TTC549 (cell line): ENCODE data around the gene PABPN1L.

ENCODE experiments used
- FAIRE-seq: peaks from 2 replicates; lab custom pipeline; 2012; peaks lifted over from hg19 to GRCh38; lab: Jason Lieb, UNC

Gene PABPN1L

DNA sequence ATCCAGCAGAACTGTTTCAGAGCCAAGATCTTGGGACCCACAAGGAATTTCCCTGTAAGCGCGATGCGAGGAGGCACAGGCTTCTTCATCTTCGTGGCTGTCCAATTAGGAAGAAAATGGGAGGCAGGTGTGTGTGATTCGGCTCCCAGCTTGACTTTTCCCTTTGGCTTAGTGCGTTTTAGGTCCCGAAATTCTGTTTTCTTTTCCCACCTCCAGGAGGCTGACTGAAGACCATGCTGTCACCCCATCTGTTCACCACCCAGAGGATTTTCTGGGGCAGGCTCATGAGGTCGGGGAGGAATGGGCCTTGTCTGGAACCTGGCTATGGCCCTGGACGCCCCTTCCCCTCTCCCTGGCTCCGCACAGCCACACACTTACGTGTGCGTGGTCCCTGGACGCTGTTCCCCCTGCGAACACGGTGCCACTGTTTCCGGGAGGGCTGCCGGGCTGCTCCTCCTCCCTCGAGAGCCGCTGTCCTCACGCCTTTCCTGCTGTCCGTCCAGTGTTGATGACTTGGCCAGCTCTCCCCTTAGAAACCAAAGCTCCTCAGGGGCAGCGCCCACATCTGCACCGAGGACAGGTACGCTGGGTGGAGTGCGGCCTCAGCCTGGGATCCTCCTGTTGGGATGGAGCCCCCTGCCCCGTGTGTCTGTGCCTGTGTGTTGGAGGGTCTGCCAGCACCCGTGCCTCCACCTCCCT is 2.7 kb upstream of the PABPN1L start:
- FAIRE-seq, result no peak

DNA sequence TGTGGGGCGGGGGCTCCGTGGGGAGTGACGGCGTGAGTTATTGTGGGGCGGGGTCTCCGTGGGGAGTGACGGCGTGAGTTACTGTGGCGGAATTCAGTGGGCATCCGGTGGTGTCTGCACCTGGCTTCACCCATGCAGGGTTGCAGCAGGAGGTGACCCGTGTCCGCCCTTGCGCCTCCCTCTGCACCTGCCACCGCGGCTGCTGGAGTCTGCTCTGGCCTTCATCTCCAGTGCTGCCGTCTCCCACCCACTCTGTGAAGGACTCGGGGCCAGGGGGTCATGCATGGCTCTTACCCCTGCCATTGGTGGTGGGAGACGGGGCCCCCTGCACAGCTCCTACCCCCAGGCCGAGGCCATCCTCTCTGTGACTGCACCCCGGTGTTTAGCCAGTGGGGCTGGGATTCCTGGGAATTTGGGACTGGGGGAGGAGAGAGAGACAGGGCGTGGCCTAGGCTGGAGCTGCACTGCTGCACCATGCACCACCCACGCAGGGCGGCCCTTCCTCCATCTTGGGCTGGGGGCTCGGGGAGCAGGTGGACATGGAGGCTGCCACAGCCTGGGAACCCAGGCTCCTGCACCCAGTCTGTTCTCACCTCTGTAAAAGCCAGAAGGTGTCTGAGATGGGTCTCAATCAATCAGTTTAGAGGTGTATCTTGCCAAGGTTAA is 1.3 kb upstream of the PABPN1L start:
- FAIRE-seq, result no peak

DNA sequence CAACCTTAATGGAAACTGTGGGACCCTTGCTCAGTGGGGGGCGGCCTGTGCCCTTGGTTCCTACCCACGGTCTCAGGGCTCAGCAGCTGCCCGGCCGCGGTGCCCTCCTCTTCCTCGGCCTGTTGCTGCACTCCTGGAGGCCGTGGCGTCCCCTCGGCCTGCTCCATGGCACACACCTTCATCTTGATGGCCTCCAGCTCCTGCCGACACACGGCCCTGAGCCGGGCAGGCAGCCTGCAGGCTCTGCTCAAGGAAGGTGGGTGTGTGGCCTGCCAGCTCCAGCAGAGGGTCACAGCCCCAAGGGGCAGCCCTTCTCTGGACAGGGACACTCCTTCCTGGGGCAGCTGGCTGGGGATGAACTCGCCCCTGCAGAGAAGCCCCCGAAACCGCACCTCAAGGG is 718 bp downstream of the PABPN1L start:
- no peak for FAIRE-seq

DNA sequence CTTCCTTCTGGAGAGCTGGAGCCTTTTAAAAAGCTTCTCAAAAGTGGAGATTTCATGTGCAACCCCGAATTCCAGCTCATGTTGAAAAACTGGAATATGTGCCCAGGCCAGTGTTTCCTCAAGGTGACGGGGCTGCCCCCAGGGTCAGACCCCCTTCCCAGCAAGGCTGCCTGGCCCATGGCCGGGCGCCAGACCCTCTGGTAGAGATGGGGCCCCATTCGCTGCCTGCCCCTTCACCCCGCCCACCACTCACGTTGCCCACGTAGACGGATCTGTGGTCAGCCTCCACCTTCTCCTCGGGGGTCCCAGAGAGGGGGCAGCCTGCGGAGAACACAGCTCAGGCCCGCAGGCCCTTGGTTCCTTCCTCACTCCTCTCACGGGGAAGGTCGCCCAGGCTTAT is 1.1 kb downstream of the PABPN1L start:
- FAIRE-seq, result no peak

DNA sequence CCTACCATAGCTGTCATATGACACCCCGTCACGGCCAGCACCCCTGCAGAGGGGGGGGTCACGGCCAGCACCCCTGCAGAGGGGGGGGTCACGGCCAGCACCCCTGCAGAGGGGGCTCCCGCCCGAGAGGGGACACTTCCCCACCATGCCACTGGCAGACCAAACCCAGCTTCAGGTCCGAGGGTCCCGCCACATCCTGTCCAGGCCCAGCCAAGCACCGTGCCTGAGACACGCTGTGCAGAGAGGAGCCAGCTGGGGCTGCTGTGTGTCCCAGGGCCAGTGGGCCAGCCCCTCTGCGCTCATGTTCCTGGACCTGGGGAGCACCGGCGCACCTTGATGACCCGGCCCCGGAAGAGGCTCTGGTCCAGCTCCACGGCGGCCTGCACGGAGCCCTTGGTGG is 1.9 kb downstream of the PABPN1L start:
- no peak for FAIRE-seq

DNA sequence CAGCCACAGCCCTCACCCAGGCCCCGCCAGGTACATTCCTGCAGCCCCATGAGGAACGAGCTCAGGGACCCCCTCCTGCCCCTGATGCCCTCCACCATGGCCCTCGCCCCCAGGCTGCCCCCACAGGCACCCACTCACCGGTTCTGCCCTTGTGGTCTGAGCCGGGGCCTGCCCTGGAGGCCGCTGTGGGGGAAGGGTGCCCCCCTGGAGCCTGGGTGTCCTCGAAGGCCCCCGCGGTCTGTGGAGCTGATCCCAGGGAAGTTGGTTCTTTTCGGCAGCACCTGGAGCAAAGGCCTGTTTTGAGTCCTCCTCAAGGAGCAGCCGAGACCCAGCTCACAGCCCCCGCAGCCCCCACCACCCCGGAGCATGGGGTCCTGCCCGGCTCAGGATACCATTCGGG is 2.4 kb downstream of the PABPN1L start:
- FAIRE-seq, result no peak

DNA sequence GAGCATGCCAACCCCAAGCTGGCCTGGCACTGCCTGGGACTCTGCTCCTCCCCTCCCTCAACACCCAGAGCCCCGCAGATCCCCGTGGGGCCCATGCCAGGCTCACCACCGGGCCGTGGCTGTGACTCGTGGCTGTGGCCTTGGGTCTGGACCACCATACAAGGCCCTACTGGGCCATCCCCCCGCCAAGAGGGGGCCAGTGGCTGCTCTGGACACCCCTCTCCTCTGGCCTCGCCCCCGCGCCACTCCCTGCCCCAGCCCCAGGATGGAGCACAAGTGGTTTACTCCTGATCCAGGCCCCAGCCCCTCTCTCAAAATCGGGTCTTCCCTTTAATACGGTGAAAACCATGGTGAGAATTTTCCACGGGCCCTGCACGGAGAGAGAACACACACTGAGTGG is 3.0 kb downstream of the PABPN1L start:
- no peak for FAIRE-seq

DNA sequence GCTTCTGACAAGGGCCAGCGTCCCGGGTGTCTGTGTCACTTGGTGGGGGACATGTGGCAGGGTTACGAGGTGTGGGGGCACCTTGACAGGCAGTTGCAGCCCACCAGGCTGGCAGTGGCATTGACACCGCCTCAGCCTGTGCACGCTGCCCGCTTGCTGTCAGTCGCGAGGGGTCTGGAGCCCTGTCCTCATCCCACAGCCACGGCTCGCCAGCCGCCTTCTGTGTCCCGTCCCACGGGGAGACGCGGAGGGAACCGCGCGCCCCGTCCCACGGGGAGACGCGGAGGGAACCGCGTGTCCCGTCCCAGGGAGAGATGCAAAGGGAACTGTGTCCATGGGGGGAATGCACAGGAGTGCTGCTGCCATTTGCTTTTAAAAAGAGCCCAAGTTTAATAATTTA is 3.5 kb downstream of the PABPN1L start:
- FAIRE-seq, result no peak

DNA sequence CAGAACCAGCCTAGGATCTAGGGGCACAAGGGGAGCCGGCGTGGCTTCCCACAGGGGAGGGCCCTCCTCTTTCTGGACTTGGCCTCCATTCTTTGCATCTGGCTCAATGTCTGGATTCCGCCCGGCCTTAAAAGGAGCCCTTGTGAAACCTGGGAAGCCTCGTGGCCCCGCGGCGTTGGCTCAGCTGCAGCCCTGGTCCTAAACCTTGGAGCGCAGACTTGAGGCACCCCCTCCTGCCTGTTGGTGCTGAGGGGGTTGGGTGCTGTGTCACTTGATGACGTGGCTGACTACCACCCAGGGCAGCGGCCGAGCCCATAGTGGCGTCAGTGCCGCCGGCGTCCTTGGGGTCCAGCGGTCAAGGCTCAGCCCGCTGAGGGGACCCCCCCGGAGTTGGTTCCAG is 5.1 kb downstream of the PABPN1L start:
- no peak for FAIRE-seq

DNA sequence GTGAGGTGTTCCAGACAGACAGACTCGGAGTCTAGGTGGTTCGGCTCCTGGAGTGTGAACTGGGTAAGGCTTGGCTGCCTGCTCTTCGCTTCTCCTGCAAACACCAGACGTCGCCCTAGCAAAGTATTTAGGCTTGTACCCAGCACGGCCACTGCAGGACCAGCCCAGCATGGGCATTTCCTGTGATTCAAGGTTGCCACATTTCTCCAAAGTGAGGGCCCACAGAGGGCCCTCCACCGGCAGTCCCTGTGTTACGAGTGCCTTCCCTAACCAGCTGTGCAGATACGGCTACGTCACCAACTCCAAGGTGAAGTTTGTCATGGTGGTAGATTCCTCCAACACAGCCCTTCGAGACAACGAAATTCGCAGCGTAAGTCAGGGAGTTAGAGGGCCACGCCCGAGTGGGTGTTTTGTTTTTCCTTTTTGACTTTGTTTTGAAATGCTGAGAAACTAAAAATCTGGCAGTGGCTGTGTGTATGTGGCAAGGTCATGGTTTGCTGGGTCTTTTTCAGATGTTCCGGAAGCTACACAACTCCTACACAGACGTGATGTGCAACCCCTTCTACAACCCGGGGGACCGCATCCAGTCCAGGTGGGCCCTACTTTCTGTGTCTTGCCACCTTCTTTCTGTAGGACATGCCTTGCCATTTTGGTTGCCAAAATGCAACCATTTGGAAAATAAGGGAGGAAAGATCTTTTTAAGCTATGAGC is 6.9 kb downstream of the PABPN1L start:
- no peak for FAIRE-seq

DNA sequence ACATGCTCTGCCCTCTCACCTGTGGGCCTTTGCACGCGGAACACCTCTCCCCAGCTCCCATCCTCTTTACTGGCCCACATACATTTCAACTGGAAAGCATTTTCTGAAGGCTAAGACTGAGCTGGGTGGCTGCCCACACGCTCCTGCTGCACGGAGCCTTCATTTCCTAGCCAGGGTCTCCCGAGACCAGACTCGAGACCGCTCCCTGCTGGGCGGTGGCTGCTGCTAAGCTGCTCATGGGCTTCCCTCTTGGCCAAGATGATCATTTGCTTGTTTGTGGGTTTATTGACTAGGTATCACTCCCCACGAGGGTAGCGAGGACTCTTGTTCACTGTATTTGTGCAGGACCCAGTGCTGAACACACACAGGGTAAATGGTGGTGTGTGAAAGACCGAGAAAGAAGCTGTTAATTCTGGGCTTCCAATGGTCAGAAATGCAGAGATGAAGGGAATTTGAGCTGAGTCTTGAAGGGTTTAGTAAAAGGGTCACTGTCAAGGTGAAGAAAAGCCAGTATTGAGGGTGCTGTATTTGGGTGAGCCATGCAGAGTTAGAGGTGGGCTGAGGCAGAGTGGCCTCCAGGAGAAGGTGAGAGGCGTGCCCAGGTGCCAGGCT is 8.6 kb downstream of the PABPN1L start:
- no peak for FAIRE-seq

DNA sequence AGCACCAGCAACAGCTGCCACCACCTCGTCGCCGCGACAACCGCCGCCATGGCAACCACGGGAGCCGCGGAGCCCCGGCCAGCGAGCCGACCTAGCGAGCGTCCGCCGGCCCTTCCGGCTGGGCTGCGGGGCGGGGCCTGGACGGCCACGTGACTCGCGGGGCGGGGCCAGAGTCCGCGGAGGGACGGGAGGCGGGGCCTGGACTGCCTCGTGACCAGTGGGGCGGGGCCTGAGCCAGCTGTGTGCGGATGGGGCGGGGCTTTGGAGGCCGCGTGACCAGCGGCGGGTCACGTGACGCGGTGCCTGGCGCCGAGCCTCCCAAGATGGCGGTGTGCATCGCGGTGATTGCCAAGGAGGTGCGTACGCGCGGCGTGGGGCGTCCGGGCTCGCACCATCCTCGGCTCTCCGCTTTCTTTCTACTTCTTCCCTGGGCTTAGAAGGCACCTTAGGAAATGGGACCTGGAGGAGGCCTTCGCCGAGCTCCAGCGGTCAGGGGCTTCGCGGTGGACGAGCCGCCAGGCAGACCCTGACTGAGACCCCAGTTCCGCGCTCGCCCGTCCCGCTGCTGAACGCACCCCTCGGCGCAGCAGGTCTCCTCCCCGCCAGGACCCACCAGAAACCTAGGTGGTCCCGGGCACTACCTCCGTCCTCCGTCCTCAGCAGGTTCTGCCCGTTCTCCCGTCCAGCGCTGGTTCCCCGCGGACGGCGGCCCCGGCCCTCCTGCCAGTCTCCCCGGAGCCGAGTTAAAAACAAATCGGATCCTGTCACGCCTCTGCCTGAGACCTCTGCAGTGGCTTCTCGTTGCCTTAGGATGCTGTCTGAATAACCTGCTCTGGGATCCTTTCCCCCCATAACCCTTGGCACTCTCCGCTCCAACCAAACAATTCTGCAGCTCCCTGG is 9.4 kb downstream of the PABPN1L start, which contains the start of the genes GALNS and TRAPPC2L:
TSS of gene GALNS (minus strand) at position 120 of the 900 bp plus-strand sequence. CDS start at position 50, 70 bp downstream.
TSS of gene TRAPPC2L (plus strand) at position 300 of the 900 bp plus-strand sequence. CDS start at position 324, 24 bp downstream.
- FAIRE-seq, result no peak

DNA sequence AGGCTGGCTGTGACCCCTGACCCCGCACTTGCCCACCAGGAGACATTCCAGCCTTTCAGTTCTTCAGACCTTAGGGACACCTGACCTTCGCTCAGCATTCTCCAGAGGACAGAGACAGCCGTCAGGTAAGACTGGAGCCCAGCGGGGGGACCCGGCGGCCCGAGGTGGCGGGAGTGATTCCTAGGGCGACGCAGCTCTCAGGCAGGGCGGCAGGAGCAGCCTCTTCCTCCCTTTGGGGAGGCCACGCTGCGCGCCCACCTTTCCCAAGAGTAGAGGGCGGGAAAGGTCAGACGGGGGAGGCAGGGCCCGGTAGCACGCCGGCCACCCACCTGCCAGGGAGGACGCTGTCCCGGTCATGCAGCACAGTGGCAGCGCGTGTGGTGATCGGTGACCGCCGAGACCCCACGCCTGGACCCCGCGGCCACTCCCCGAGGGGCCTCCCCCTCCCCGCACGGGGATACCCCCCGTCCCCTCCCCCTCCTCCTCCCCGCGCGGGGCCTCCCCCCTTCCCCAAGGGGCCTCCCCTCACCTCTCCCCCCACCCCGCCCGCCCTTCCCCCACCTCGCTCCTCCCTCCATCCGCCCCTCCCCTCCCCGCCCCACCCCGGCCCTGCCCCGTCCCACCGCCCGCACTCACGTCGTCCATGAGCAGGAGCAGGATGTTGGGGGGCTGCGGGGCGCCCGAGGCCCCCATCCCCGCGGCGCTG is 10.2 kb downstream of the PABPN1L start:
- FAIRE-seq, result no peak

DNA sequence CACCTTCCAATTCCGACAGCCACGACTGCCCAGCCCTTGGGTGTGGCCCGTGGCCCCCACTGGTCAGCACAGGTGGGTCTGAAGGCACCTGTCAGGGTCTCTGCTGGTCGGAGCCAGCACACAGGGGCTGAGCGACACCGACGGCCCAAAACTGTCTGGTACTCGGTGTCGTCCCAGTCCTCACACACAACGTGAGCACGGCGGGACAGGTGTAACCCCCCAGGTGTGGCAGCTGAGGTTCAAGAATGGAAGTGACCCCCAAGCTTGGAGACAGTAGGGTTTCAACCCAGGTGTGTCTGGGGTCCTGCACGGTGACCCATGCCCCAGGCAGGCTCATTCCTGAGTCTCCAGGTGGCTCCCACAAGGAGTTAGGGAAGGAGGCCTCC is 10.7 kb downstream of the PABPN1L start:
- no peak for FAIRE-seq

DNA sequence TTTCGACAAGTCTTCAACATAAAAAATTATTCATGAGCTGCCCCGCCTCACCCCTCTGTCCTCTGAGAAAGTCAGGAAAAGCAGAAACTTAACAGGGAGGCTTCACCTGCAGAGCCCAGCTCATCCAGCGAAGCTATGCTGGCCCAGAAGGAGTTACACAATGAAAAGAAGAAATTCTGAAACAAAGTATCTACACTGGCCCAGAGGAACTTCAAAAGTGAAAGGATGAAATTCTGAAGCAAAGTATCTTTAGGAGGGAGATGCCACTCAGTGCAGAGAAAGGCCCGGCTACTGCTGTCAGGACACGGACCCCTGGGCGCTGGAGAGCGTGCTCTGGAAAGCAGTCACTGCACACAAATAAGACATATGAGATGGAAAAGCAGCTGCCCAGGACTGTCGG is 11.3 kb downstream of the PABPN1L start:
- no peak for FAIRE-seq

DNA sequence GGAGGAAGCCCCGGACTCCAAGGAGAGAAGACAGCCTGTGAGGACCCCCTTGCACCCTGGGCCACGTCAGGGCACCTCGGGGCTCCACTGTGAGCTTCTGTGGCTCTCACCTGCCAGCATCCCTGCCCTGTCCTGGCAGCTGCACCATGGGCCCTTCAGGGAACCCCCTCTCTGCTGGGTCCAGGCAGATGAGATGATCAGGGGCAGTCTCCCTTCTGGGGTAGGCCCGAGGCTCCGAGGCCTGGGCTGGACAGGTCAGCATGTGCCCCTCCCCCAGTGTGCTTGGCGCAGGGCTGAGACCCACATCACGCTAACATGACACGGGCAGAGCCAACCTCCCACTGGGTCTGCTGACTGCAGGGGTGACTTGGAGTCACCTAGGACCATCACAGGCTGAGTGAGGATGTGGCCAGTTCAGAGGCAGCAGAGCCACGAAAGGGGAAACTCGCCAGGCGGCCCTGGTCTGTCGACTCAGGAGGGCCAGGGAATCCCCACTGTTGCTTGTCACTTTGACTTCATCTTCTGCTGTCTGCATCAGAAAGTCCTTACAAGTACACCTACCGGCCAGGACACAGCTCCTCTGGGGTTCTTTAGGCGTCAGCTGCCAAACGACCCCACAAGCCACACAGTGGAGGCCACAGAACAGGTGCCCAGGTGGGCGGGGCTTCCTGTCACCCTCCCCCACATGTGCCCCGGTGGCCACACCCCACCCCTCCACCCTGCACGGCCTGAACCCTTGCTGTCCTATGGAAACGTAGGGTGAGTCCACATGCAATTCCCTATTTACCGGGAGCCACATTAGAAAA is 12.0 kb downstream of the PABPN1L start:
- no peak for FAIRE-seq

DNA sequence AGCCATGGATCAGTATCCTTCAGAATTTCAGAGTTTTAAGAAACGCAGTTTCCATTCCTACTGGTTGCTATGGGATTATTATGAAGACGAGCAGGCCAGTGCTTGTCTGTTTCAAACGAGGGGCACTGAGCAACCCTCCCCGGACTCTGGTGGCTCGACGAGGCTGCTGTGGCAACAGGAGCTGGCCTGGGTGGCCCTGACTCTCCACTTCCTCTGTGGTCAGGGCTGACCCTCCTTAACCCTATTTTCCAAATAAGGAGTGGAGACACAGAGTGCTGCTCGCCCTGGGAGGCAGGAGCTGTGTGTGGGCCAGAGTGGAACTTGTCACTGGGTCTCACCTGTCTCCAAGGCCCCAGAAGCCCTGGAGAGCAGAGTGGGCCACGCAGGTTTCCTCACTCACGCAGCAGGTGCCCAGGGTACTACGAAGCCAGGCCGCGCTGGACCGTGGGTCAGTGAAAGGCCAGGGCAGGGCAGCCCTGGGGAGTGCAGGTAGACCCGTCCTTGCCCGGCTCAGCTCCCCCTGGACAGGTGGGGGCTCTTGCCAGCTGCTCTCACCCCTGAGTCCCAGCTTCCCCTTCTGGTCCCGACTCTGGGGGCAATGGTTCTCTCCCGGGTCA is 13.0 kb downstream of the PABPN1L start:
- no peak for FAIRE-seq

DNA sequence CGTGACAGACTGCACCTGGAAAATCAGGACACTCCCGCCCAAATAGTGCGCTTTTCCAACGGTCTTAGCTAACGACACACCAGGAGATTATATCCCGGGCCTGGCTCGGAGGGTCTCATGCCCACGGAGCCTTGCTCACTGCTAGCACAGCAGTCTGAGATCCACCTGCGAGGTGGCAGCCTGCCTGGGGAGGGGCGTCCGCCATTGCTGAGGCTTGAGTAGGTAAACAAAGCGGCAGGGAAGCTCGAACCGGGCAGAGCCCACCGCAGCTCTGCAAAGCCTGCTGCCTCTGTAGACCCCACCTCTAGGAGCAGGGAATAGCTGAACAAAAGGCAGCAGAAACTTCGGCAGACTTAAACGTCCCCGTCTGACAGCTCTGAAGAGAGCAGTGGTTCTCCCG is 14.8 kb downstream of the PABPN1L start:
- FAIRE-seq, result no peak

DNA sequence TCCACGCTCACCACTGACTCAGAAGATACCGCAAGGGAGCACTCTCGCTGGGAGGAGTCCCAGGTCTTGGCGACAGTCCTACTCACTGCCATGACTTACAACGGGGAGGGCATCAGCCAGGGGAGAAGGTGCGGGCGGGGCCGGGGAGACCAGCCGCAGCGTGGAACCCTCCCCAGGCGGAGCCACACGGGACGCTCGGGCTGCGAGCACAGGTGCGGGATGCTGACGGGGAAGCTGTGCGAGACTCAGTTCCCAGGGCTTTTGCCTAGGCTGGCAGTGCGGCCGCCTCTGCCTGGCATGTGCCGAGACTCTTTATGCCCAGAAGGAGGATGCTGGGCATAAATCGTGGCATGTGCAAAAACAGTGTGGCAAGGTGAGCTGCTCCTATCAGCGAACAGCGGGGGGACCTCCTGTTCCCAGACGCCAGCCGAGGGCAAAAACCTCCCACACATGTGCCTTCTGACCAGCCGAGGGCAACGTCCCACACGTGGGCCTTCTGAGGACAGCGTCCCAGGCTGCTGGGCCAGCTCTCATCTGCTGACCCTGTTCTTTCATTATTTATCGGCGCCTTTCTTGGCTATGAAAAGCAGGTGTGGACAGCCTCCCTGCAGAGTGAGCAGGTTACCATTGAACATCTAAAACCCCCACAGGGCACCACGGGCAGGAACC is 15.8 kb downstream of the PABPN1L start:
- no peak for FAIRE-seq
